D341Med (cell line): ENCODE measurements around the gene NR3C1.

Experiments used
- DNase-seq: peaks from one replicate; pipeline ENCODE4 v3.0.0; 2012; ENCODE audit warnings: low spot score

Gene NR3C1

GRCh38 chr5:143425835-143426234 is 22.3 kb upstream of the NR3C1 start:
- no peak for DNase-seq

GRCh38 chr5:143418140-143418866 is 14.8 kb upstream of the NR3C1 start:
- DNase-seq, result no peak

GRCh38 chr5:143417503-143418139 is 14.1 kb upstream of the NR3C1 start:
- no peak for DNase-seq

- no peak for DNase-seq
Measured at GRCh38 chr5:143416411-143416810, 12.9 kb upstream of the NR3C1 start.

GRCh38 chr5:143413958-143414669 is 10.6 kb upstream of the NR3C1 start:
- no peak for DNase-seq

GRCh38 chr5:143412661-143413342 is 9.3 kb upstream of the NR3C1 start:
- no peak for DNase-seq

DNA sequence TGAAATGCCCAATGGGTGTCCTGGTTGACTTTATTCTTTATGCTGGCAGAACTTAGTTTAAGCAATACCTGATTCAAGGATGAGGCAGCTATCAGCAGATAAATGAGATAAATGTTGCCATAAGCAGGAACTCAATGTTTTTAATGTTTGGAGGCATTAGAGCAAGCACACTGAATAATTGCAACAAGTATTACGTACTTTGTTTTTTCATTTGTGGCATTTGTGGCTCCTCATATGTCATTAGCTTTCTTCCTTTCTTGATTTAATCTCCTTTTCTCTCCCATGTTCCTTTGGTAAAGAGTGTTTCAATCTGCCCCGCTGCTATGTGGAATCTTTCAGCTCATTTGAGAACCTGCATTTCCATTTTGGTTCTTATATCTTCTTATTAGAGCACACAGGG is 6.4 kb upstream of the NR3C1 start:
- no peak for DNase-seq

- DNase-seq, result no peak
Measured at GRCh38 chr5:143406408-143406807, 2.9 kb upstream of the NR3C1 start.

DNA sequence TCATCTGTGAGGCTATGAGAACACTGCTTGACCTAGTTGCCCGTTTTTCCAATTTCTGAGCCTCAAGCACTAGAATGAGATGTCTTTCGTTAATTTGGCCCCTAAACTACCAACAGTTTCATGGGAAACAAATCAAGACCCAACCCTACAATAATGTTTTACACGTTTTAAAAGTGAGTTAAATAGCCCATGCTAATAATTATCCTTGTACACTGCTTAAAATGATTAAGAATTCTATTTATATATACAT is 2.3 kb upstream of the NR3C1 start:
- DNase-seq, result no peak

- peak; percentile 88 for DNase-seq
Measured at GRCh38 chr5:143405063-143405848, 1.8 kb upstream of the NR3C1 start.

- DNase-seq, result peak; percentile 52
Measured at GRCh38 chr5:143404416-143405062, 1.1 kb upstream of the NR3C1 start.

GRCh38 chr5:143403334-143403592 is 223 bp downstream of the NR3C1 start:
- DNase-seq, result no peak

DNA sequence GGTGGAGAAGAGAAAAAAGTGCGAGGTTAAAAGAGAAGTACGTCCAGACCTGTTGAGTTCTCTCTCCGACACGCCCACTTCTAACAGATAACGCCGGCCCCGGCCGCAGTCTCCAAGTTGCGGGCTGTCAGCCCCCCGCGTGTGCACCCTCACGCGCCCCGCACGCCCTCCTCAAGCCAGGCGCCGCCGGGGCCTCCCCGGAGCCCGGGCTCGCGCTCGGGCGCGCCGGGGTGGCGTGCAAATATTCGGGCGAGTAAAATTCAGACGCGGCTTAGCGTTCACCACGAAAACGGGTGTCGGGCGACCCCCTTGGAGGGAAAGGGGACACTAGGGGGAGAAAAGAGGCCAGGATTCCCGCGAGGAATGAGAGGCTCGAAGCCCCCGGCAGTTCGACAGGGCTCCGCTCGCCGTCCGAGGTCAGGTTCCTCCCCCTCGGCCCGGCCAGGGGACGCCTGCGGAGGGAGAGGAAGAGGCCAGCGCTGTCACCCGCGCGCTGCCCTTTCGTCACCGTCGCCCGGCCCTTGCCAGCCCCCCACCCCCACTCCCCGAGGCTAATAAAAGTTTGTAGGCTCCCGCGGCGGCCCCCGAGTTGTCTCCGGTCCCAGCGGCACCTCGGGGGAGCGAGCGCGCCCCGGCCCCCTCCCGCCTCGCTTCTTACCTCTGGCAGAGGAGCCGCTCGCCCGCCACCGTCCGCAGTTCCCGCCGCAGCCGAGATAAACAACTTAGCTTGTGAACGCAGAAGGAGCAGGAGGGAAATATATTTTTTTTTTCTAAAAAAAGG is 743 bp downstream of the NR3C1 start:
- DNase-seq, result peak; percentile 56

GRCh38 chr5:143402017-143402552 is 1.4 kb downstream of the NR3C1 start:
- no peak for DNase-seq

DNA sequence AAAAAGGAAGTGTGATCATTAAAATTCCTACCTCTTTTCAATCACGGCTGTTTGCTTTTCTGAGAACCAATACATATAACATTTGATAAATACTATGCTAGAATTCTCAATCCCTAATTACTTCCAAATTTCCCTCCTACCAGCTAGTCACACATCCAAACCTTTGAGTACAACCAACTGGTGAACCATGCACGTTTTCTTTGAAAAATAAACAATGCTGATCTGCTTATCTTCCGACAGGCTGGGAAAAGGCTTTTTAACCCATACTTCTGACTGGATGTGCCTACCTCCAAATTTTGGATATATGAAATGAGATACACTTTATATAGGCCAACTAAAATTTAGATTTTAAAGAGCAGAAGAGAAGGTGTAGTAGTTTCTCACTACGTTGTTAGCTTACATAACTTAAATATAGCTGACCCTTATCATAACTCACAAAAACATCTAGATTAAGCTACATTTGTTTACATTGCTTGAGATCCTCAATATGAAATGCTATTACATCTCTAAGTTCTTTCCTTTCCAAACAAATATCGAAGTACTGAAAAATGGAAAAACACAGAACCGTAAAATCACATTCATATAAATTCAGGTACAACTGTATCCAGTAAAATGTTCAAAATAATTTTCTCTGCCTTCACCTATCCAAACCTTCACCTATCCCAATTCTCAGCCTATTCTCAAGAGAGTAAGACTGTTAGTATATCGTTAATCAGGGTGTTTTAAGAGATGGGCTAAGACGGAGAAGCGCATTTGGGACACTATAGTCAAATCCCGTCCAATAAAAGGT is 2.1 kb downstream of the NR3C1 start:
- no peak for DNase-seq

- no peak for DNase-seq
Measured at GRCh38 chr5:143400541-143401226, 2.8 kb downstream of the NR3C1 start.

DNA sequence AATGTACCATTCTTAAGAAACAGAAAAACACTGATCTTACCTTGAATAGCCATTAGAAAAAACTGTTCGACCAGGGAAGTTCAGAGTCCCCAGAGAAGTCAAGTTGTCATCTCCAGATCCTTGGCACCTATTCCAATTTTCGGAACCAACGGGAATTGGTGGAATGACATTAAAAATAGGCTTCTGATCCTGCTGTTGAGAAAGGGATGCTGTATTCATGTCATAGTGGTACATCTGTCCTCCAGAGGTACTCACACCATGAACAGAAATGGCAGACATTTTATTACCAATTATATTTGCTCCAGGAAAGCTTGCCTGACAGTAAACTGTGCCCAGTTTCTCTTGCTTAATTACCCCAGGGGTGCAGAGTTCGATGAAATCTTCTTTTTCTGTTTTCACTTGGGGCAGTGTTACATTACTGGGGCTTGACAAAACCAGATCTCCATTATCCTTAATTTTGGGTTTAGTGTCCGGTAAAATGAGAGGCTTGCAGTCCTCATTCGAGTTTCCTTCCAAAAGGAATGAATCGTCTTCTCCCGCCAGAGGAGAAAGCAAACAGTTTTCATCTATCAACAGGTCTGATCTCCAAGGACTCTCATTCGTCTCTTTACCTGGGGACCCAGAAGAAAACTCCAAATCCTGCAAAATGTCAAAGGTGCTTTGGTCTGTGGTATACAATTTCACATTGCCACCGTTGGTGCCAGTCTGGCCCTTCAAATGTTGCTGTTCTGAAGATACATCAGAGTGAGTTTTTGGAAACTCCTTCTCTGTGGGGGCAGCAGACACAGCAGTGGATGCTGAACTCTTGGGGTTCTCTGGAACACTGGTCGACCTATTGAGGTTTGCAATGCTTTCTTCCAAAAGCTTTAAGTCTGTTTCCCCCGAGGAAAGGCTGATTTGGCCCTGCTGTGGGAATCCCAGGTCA is 3.6 kb downstream of the NR3C1 start:
- no peak for DNase-seq
